SK-N-SH (cell line): ENCODE results near the gene ASB15.
"Not testable (repeated sequence)": the region's sequence is repeated elsewhere in the genome, so short reads cannot be mapped to it uniquely, and the experiment has no call there.

Experiments used
- POLR2AphosphoS5 ChIP-seq: IDR thresholded peaks from 2 replicates; pipeline ENCODE4 v1.6.1; 2012; ENCODE audit warnings: low read depth, low read length
- TF ChIP-seq, protein P1 (sequence below): IDR thresholded peaks from 2 replicates; pipeline ENCODE4 v1.4.0; 2012; ENCODE audit warnings: low read depth, borderline replicate concordance

GRCh38 chr7:123634011-123634573, 32.5 kb downstream of the ASB15 start:
- not testable (repeated sequence) for TF ChIP-seq POLR2AphosphoS5
- TF ChIP-seq, protein P1, sequence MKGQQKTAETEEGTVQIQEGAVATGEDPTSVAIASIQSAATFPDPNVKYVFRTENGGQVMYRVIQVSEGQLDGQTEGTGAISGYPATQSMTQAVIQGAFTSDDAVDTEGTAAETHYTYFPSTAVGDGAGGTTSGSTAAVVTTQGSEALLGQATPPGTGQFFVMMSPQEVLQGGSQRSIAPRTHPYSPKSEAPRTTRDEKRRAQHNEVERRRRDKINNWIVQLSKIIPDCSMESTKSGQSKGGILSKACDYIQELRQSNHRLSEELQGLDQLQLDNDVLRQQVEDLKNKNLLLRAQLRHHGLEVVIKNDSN, result not testable (repeated sequence)
